NCI-H748 (cell line): ENCODE results near the gene ATP6V0E2.
"Not testable (repeated sequence)": the region's sequence is repeated elsewhere in the genome, so short reads cannot be mapped to it uniquely, and the experiment has no call there.

Experiments used
- DNase-seq: peaks from one replicate; lab custom pipeline; 2025; ENCODE audit not compliant: unreplicated experiment; lab: John Stamatoyannopoulos, UW

Gene ATP6V0E2

DNA sequence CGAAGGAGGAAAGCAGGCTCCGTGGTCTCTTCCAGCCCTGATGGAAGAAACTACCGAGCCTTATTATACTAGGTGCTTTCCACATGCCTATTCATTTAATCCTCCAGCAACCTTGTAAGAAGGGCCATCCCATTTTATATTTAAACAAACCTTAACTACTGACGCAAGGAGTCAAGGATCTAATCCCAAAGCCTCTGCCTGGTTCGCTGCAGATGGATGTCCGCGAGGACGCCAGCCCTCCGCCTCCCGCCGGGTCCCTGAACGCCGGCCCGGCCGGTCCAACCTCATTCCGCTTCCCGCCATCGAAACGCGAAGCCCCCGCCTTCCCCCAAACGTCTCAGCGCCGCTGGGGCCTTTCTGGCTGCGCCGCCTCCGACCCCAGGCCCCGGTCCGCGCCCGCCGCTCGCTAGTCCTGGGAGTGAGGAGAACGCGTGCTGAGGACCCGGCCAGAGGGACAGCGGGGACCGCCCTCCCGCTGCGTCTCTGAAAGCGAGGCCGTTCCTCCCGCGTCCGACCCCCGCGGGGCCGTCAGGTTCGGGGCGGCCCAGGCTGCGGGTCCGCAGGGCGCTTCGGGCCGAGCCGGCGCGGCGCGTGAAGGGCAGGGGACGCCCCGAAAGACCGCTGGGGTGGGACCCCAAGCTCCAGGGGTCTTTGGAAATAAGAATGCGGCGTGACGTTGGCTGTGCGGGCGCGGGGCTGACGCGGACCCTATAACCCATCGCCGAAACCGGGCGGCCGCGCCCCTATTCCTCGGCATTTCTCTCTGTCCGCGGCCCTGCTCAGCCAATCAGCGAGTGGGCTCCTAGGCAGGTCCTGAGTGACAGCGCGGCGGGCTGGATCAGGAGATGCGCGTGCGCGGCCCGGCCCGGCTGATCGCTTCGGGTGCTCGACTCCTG lies at the start of gene ATP6V0E2:
TSS of gene ATP6V0E2 (plus strand) at position 896 of the 896 bp plus-strand sequence. CDS start 97 bp downstream, outside the sequence.
- DNase-seq: peak; percentile 96

DNA sequence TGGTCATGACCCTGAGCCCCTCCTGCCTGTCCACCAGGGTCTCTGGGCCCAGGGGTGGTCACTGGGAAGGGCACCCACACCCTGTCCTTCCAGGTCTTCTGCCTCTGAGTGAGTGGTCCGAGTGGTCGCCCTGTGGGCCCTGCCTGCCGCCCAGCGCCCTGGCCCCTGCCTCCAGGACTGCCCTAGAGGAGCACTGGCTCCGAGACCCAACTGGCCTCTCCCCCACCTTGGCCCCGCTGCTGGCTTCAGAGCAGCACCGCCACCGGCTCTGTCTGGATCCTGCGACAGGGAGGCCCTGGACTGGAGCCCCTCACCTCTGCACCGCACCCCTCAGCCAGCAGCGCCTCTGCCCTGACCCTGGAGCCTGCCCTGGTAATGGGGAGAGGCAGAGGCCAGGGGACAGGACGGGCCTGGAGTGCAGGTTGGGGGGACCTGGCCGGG lies 49.4 kb upstream of the ATP6V0E2 start:
- no peak for DNase-seq

DNA sequence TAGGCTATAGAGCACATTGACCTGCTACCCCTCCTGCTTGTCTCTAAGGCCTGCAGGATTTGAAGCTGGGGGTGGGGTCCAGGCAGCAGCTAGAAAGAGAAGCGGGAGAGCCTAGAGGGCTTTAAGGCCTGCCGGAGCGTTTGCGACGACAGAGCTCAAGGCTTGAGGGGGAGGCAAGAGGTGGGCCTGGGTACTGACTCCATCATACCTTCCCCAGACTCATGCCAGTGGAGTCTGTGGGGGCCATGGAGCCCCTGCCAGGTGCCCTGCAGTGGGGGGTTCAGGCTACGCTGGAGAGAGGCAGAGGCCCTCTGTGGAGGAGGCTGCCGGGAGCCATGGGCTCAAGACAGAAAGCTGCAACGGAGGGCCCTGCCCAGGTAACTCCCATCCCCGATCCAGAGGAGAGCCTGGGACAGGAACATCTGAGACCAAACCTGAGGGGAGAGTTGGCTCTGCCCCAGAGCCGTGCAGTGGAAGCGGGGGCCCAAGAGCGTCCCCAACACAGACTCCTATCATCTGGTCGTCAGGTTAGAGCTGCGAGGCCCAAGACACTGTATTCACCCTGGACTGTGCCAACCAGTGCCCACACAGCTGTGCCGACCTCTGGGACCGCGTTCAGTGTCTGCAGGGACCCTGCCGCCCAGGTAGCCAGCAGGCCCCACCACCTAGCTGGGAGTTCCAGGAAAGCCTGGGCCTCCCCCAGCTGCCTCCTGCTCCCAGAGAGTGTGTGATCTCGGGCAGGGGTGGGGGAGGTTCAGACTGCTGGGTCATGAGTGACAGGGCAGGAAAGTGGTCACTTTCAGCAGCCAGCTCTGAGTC lies 48.8 kb upstream of the ATP6V0E2 start:
- DNase-seq: no peak

DNA sequence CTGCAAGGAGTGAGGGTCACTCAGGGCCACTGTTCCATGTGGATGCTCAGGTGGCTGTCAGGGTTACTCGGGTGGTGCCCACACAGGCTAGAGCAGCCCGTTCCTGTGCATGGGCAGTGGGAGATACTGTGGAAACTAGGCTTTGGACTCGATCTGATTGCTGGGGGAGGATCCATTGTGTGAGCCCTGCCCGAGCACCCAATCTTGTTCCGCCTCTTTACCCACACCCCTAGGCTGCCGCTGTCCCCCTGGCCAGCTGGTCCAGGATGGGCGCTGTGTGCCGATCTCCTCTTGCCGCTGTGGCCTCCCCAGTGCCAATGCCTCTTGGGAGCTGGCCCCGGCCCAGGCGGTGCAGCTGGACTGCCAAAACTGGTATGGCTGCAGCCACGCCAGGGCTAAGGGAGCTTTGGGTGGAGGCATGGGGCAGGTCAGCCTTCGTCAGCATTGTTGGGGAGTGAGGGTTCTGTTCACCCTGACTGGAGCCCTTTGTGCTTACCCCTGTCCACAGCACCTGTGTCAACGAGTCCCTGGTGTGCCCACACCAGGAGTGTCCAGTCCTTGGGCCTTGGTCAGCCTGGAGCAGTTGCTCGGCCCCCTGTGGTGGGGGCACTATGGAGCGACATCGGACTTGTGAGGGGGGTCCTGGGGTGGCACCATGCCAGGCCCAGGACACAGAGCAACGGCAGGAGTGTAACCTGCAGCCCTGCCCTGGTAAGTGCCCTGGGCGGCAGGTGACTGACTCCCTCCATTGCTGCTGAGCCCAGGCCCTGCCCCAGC lies 48.0 kb upstream of the ATP6V0E2 start:
- DNase-seq: no peak

DNA sequence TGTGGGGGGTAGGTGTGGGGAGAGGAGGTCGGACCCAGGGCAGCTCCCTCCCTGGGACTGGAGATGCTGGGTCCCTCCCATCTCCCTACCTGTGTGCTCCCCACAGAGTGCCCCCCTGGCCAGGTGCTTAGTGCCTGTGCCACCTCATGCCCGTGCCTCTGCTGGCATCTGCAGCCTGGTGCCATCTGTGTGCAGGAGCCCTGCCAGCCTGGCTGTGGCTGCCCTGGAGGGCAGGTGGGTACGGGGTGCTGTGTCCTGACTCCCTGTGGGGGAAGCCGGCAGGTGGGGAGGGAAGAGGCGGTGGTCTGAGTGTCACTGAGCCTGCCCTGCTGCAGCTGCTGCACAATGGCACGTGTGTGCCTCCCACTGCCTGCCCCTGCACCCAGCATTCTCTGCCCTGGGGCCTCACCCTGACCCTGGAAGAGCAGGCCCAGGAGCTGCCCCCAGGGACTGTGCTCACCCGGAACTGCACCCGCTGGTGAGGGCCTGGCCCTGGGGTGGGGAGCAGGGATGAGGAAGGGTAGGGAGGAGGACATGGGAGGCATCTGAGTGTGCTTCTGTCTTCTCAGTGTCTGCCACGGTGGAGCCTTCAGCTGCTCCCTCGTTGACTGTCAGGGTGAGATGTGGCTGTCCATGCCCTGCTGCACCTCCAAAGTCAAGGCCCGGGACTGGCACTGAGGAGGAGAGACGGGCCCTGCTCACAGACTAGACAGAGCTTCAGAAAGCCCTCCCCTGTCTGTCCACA lies 47.3 kb upstream of the ATP6V0E2 start:
- DNase-seq: no peak

DNA sequence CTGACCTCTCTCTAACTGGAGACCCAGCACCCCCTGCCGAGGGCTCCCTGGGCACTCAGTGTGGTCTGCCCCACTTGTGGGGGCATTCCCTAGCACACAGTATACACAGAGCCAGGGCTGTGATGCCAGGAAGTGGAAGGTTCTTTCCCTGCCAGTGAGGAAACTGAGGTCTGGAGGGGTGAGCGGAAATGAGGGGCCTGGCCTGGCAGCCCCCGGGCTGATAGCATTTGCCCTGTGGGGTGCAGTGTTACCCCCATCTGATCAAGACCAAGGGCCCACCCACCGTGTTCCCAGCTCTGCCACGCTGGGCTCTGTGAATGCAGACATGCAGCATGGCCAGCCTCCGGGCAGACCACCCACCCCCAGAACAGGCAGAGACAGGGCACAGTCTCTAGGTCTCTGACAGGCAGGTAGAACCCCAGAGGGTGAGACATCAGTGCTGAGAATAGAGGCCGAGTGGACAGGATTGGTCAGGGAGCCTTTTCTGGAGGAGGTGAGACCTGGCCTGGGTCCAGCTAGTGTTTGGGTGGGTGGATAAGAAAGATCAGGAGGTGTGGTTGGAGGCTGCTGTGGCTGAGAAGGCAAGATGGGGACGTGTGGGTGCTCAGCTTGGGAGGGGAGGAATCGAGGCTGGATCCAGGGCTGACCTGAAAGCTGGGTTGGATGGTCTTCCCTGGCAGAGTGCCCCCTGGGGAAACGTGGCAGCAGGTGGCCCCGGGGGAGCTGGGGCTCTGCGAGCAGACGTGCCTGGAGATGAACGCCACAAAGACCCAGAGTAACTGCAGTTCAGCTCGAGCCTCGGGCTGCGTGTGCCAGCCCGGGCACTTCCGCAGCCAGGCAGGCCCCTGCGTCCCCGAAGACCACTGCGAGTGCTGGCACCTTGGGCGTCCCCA lies 46.4 kb upstream of the ATP6V0E2 start:
- DNase-seq: no peak

DNA sequence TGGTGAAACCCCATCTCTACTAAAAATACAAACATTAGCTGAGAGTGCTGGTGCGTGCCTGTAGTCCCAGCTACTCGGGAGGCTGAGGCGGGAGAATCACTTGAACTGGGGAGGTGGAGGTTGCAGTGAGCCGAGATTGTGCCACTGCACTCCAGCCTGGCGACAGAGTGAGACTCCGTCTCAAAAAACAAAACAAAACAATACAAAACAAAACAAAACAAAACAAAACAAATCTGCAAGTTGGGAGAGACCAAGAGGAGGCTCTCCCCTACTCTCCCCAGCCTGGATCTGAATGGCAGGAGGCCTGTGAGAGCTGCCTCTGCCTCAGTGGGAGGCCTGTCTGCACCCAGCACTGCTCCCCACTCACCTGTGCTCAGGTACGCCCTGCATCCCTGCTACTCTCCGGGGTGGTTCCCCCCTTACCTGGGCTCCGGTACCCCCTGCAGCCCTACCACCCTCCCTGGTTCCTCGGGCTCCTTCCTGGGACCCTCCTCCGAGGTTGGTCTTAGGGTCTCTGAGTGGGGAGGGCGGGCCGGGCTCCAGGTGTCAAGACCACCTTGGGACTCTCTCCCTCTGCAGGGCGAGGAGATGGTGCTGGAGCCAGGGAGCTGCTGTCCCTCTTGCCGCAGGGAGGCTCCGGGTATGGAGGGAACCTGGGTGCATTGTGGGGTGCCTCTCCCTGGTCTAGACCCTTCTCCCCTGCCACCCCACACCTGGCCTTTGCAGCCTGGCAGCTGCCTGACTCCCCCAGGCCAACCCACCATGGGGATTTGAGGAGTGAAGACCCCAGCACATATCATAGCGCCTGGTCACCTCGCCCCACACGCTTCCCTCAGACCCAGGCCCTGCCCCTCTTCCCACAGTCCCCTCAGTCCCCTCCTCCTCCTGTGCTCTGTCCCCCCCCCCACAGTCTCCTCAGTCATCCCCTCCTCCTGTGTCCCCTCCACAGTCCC lies 45.1 kb upstream of the ATP6V0E2 start:
- no peak for DNase-seq

DNA sequence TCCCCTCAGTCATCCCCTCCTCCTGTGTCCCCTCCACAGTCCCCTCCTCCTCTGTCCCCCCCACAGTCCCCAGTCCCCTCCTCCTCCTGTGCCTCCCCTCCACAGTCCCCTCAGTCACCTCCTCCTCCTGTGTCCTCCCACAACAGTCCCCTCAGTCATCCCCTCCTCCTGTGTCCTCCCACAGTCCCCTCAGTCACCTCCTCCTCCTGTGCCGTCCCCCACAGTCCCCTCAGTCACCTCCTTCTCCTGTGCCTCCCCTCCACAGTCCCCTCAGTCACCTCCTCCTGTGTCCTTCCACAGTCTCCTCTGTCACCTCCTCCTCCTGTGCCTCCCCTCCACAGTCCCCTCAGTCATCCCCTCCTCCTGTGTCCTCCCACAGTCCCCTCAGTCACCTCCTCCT lies 43.2 kb upstream of the ATP6V0E2 start:
- not testable (repeated sequence) for DNase-seq

DNA sequence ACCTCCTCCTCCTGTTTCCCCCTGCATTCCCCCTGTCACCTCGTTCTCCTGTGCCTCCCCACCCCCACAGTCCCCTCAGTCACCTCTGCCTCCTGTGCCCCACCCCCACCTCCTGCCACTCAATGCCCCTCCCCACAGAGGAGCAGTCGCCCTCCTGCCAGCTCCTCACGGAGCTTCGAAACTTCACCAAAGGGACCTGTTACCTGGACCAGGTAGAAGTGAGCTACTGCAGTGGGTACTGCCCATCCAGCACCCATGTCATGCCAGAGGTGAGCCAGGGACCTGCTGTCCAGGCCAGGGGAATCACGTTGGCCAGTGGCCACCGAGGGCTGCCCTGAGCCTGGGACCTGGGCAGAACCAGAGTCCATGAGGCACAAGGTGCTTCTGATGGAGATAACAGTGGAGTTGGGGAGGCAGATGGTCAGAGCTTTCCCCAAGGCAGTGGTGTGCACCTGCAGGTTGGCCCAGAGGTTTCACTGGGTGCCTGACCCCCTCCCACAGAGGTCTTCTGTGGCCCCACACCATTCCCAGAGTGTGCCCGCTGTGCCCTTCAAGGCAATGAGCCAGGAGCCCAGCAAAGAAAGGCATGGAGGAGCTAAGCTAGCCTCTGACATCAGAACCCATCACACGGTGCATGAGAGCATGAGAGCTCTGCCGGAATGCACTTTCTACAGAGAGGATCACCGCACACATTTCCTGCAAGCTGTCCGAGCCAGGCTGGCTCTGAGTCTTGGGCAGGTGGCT lies 42.6 kb upstream of the ATP6V0E2 start:
- no peak for DNase-seq

DNA sequence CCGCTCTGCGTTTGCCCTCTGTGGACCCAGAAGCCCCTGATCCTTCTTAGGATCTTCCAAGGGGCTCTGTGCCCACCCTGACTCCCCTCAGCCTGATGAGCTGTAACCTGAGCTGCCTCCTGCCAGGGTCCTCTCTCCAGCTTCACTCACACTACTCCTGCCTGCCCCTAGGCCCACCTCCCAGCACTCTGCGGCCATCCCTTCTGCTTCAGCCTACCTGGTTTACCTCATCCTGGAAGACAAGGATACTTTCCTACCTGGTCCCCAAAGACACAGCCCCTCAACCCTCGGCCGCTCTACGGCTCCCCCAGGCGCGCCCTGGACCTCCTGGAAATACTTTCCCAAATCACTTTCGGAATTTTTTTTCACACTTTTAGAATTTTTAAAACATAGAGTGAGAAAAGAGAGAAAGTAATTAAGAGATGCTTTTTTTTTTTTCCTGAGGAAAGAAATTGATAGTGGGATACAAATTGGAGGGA lies 42.0 kb upstream of the ATP6V0E2 start:
- DNase-seq: no peak

DNA sequence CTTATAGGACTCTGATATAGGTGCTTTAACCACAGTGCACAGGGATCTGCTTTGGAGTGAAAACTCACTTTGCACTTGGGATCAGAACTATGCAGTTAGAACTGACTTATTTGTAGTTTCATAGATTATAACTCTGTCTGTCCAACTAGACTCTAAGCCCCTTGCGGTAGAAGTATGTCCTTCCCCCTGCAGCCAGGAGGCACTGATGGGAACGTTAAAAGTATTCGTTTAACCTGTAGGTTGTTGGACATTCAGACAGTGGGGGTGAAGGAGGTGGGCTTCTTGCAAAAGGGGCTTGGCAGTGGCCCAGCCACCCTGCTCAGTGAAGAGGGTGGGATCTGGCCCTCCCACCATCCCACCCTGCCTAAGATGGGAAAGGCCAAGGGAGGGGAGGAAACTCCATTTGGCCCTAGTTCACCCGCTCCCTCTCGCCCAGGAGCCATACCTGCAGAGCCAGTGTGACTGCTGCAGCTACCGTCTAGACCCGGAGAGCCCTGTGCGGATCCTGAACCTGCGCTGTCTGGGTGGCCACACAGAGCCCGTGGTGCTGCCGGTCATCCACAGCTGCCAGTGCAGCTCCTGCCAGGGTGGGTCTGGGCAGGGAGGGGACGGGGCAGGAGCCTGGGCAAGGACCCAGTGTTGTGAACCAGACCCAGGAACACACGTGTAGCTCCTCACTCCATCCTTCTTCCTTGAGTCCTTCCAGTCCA lies 41.3 kb upstream of the ATP6V0E2 start:
- DNase-seq: no peak

DNA sequence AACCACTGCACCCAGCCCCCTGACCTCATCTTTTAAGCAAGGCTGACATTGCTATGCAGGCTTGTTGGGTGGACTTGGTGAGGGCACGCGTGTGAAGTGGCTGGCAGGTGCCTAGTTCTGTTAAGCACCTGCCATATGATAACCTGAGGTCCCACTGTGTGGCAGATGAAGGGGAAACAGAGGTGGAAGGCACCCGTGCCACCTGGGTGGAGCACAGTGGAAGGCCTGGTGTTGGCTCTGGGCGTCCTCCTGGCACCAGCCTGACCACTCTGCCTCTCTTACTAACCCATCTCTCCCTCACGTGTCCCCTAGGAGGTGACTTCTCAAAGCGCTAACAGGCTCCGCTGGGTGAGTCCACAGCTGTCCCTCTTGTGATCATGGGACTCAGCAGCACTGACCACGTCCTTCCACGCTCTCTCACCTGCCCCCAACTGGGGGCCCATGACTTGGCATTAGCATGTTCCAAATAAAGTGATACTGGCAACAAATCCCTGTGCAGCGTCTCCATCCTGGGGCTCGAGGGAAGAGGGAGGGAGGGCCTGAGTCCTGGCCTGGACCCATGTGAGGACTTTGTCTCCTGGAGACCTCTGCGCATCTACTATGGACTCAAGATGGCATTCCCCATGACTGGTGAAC lies 40.2 kb upstream of the ATP6V0E2 start:
- DNase-seq: no peak

DNA sequence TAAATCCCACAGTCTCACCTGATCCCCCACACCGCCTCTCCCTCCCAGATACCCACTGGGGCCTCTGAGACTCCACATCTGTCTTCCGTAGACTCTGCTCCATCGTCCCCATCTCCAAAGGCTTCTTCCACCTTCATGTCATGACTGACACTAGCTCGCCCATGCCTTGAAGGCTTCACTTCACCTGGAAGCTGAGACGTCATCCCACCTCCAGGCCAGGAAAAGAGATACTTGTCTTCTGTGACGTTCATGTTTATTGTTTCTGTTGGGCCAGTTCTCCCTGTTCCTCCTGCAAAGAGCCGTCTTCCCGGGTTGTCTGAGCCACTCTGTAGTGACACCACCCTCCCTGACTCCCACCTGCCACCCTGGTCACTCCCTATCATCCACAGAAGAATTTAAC lies 39.2 kb upstream of the ATP6V0E2 start:
- no peak for DNase-seq

DNA sequence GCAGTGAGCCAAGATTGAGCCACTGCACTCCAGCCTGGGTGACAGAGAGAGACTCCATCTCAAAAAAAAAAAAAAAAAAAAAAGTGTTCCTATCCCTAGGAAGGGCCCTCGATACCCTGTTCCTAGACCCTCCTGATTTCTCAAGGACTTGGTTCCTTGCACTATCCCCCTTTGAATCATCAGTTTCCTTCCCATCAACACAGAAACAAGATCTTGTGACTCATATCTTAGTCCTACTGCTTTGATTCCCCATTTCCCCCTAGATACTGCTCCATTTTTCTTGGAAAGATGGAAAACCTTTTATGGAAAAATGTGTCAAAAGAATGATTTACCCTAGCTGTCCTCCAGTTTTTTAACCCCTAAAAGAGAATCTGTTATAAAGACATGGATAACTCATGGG lies 37.3 kb upstream of the ATP6V0E2 start:
- DNase-seq: no peak

DNA sequence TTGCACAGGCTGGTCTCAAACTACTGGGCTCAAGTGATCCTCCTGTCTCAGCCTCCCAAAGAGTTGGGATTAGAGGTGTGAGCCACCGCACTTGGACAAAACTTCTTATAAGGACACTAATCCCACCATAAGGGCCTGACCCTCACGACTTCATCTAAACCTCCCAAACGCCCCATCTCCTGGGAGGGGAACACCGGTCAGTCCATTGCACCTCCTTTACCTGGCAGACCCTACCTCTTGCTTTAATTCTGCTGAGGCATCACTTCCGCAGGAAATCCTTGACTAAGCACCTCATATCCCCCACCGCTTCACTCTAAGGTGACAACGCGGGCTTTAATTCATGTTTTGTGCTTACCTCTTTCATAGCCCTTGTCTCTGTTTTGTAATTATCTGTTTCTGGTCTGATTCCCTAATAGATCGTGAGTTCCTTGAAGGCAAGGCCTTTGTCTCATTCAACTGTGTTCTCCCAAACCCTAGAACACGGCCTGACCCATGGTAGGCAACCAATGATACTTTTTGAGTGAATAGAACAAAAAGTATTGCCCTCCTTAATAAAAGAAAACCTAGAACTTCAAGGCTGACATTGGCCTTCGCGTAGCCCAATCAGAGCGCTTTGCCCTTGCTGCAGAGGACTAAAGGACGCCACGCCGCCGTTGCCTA lies 36.1 kb upstream of the ATP6V0E2 start:
- DNase-seq: no peak
